Retina (tissue), 1 donor: ENCODE measurements around the gene WHRN.
A peak's percentile ranks its signal among the peaks of the same experiment; 100 is the strongest.

Experiments used
- DNase-seq: peaks from one replicate; pipeline ENCODE4 v3.0.0-alpha.2; 2016

The WHRN gene

DNA sequence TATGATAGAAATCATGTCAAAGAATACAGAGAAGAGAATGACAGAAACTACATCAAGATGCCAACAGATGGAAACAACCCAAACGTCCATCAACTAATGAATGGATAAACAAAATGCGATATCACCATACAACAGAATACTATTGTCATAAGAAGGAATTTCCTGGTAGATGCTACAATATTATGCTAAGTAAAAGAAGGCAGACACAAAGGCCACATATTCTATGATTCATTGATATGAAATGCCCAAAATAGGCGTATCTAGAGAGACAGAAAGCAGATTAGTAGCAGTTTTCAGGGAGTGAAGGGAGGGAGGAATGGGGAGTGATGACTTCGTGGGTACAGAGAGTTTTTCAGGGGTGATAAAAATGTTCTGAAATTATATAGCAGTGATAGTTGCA lies 59.2 kb downstream of the WHRN start:
- DNase-seq, result no peak

DNA sequence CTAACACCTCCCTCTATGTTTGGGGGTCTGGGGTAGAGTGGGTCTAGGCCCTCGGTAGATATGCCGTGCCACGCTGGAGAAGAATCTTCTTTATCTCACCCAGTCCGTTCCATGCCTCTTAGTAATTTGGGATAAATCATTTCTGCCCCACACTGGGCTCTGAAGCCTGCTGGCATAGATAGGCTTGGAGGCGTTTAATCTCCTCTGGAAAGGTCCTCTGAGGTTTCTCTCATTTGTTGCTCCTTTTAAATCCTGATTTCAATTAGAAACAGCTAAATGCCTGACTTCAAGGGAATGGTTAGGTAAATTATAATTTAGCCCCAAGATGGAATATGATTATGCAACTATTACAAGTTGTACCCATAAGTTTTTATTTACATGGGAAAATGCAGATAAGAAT lies 59.7 kb downstream of the WHRN start:
- no peak for DNase-seq

DNA sequence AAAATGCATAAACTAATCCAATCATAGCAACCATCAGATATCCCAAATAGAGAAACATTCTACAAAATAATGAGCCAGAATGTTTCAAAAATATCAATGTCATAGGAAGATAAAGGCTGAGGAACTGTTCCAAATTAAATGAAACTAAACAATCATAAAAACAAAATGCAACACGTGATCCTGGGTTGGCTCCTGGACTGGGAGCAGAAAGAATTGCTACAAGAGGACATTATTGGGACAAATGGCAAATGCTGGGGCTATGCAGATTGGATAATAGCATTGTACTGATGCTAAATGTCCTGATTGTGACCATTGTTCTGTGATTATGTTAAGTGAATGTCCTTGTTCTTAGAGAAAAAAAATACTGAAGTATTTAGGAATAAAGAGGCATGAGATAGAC lies 63.3 kb downstream of the WHRN start:
- DNase-seq, result no peak

DNA sequence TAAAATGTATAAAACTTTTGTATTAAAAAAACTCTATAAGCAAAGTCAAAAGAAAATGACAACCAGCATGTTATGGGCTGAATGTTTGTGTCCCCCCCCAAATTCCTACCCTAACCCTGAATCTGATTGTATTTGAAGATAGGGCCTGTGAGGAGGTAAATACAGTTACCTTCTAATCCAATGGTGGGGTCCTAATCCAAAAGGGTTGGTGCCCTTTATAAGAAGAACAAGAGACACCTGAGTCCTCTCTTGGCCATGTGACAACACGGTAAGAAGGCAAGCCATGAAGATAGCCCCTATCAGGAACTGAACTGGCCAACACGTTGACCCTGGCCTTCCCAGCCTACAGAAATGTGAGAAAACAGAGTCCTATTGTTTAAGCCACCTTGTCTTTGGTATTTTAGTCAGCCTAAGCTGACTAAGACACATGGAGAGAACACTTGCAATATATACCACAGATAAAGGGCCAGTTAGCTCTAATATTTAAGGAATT lies 67.8 kb downstream of the WHRN start:
- no peak for DNase-seq

DNA sequence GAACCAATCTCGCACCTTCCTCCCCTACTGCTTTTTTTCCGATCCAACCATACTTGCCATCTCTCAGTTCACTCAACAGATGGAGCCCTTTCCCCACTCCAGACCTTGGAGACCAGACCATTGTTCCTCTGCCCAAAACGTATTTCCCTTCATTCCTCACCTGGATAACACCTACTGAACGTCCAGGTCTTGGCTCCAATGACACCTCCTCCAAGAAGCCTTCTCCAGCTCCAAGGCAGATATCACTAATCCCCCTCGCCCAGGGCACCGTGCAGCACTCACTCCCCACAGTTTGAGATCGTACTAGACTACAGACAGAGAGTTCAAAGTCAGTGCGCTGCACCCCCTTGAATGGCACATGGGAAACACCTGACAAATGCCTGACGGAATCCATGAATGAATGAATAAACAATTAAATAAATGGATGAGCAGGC lies 70.4 kb downstream of the WHRN start:
- DNase-seq, result peak; percentile 53

DNA sequence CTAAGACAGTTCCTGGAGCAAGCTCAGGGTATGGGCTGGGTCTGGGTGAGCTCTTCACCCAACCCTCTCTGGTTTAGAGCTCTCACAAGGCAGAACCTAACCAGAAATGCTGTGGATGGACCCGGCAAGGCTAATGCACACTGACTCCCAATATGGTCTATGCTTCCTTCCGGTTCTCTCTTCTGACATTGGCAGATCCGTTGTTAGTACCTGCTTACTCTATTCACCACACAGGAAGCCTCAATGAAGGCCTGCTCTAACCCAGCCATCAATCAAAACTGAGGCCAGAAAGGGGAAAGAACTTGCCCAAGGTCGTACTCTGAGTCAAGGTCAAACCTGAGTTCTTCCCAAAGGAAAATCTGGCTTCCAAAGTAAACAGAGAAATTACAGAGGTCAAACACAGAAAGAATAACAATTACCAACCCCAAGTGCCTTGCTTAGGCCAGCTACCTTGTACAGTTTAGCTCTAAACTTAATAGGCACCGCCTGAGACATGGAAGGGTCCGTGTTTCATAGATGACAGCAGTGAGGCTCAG lies 71.5 kb downstream of the WHRN start:
- DNase-seq, result no peak

DNA sequence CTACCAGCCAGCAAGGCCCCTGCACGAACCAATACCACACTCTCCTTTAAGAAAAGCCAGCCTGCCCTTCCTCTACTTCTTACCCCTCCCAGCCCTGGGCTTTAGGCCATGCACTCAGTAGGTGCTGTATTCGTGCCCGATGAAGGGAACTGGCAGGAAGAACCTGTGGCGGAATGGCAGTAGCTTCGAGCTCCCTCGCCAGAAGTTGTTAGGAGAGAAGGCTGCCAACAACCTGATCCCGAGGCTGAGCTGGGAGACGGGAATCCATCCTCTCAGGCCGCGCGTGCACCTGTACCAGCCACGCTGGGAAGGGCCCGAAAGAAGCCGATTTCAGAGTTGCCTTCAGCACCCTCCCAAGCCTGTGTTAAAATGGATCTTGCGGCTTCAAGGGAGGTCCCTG lies 72.2 kb downstream of the WHRN start:
- DNase-seq, result no peak

DNA sequence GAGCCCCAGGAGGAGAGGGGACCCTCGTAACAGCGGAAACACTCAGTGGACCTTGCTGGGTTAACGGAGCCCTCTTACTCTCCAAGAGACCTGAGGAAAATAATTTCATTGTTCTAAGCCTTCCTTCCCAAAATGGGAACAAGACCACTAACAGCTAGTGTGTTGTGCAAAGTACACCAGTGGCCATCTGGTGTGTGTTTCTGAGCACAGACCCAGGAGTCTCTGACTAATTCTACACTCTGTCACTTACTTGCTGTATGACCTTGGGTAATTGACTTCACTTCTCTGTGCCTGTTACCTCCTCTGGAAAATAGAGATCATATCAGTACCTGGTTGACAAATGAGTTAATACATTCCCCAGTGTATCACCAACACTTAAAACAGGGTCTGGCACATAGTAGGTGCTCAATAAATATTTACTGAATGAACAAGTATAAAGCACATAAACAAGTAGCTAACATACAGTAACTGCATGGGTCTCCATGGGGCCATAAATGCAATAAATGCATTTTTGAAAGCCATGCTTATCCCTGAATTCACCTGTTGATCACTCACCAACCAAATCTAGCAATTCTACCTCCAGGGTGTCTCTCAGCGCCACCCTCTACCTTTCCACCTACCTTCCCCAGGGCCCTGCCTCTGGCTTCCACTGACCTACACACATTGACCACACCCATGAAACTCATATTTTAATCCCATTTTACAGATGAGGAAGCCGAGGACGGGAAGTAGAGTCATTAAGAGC lies 72.8 kb downstream of the WHRN start:
- DNase-seq, result no peak

DNA sequence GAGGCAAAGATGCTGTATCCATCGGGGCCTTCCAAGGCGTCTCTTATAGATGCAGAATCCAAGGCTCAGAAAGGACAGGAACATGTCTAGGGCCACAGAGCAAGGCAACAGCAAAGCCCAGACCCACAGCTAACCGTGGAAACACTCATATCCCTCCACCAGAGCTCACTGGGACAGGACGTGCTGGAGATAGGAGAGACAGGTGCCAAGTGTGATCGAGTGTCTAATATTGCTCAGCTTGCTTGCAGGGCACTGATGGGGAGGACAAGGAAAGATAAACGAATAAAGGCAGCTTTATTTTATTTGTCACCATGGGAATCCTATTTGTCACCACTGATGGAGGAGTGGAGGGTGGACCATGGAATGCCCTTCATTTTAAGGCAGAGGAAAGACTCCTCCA lies 73.5 kb downstream of the WHRN start:
- no peak for DNase-seq

DNA sequence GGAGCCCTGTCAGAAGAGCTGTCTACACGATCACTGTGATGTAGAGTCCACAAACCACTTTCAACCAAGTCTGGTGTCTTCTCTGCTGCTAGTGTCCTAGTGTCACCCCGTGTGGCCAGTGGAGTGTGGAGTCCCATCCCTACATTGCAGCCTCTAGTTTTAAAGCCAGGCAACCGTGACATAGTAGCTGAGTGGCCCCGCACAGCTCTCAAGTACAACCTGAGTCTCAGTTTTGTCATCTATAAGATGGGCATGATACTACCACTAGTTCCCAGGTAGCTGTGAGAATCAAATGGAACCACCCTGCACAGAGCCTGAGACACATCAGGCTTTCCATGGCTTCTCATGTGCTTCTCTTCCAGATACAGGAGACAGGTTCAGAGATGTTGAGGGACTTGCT lies 74.3 kb downstream of the WHRN start:
- DNase-seq, result no peak

DNA sequence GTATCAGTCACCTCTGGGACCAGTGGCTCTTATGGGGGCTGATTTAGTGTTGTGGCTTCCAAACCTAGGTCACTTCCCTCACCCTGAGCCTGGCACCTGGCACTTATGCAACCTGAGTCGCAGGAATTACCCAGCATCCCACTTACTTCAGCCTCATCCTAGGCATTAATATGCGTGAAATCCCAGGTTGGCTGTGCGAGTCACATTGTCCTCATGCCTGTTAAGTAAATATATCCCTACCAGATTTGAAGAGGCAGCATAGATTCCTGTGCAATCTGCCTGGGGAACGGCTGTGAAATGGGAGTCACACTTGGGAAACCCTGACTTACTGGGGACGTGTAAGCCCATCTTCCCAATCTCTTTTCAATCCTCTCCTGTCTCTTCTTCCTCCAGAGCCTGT lies 74.8 kb downstream of the WHRN start:
- no peak for DNase-seq

DNA sequence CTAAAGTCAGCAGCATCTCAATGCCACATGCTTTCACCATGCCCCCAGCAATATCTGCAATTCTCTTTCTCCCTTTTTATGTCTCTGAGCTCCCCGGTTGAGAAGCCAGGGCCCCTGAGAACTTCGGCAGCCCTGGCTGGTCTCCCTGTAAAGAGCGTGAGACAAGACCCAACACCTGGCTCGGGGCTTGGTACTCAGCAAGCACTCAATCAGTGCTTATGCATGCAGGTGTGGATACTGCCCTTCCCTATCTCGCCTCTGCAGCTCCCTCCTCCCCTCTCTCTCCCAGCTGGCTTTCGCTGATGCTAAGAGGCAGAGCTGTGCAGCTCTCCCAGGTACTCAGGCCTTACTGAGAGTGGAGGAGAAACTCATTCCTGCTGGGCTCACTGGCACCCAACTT lies 75.8 kb downstream of the WHRN start:
- DNase-seq, result no peak

DNA sequence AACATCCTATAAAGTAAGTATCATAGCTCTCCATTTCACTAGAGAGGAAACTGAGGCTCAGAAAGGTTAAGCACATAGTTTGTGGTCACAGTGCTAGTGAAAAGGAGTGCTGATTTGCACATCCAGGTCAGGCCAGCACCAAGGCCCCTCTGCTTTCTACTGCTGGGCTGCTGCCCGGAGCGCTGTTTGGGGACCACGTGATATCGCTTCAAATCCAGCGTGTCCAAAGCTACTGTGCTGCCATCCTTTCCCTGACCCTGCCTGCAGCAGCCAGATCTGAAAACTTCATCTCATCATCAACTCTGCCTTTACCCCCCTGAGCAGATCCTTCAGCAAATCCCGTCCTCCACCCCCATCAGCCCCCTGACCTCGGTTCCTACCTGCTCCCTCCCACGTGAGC lies 76.8 kb downstream of the WHRN start:
- no peak for DNase-seq

DNA sequence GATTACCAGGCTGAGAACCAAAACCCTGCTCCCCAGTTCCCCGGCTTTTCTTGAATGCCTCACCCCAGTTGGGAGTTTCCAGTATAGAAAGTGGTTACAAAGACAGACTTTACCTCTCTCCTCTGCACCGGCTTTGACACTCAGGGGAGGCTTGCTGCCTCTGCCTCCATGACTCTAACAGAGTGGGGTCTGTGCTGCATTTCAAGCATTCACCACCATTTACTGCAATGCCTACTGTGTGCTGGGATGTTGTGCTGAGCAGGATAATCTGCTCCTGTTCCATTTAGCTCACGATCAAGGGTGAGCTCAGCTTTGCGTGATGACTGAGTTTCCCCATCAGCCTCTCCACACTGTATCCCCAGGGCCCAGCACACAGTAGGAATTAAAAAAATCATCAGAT lies 77.6 kb downstream of the WHRN start:
- DNase-seq, result no peak

DNA sequence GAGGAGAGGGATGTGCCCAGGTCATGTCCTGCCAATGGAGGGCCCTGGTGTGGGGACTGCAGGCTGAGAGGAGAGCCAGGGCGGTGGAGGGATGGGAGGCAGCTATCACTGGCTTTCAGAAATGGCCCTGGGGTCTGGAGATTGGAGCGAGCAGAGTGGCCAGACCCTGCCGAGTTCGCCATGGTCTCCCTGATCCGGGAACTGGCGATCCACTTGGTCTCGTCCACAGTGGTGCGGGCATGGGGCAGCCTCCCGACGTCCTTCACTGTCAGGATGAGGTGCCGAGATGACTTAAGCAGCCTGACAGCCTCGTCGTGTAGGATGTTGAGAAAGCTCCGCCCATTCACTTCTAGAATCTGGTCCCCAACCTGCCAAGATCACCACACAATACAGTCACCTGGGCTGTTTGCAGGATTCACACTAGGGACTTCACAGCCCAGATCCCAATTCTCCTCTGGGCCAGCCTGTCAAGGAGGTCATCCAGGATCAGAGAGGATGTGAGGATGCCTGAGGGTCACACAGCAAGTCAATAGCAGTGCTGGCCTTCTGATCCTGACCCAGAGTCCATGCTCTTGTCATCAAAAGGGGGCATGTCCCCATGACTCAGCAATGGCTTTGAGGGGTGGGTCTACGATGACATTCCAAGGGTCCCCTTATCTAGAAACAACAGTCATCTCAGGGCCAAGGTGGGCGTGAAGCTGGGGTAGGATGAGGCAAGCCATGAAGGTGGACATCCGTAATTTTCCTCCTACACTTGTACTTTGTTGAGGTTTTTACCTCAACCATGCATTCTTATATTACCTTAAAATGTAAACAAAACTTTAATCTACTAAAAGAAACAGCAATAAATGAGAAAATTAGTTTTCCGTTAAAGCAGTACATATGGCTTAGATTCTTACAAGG lies 79.0 kb downstream of the WHRN start:
- no peak for DNase-seq

DNA sequence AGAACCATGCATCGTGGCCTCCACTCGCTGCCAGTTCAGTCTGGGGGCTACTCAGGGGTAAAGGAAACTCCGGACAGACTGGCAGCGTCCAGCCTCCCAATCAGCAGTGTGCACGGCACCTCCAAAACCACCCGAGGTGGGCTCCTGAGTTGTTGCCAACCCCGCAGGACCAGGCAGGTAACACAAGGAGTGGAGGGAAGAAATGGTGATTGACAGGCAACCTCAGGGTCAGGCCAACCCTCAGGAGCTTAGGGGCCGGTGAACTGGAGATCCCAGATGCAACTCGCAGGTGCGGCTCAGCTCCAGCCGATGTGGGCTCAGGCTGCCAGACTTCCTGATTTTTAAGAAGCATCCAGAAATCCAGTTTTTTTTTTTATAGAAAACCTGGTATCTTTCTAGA lies 80.1 kb downstream of the WHRN start:
- DNase-seq, result no peak

DNA sequence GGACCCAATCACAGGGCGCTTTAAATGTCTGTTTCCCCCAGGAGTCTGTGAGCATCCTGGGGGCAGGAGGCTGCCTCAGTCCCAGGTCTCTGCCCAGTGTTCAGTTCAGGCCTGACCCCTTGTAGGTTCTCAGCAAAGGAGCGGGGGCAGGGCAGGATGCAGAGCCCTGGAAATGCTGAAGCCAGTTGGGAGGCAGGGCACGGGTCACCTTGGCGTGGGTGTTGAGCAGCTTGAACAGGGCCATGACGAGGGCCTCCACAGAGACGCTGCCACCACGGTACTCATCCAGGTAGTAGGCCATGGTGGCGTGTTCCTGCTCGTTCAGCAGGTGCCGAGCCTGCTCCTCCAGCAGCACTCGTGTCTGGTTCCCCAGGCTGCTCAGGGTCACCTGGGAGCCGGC lies 81.1 kb downstream of the WHRN start:
- no peak for DNase-seq

DNA sequence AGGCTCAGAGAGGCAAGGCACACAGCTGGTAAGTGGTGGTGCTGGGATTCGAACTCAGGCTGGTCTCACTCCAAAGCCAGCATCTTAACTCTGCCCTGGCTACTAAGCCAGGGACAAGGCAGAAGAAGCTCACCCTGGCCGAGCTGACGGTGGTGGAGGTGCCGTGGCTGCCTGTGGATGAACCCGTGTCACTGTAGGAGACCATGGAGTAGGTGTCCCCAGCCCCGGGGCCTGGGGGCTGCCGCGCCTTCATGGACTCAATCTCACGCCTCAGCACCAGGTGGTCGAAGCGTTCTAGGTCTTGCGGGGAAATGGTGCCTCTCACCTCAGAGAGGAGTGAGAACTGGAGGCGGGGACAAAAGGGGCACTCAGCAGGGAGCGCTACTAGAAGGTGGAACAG lies 82.1 kb downstream of the WHRN start:
- no peak for DNase-seq

DNA sequence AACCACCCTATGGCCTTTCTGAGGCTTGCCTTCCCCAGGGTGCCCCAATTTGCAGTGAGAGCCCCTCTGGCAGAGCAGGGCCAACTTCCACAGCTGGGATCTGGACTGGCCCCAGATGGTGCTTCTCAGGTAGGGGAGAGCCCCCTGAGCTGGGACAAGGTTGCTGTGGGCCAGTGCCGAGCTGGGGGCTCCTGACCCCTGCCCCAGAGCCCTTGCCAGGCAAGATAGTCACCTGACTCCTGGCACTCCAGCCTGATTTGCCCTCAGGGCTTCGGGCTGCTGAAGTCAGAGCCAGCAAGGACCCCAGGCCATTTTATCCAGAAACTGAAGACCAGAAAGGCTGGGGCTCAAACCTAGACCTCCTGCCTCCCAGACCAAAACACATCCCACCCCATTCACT lies 84.1 kb downstream of the WHRN start:
- DNase-seq, result no peak

DNA sequence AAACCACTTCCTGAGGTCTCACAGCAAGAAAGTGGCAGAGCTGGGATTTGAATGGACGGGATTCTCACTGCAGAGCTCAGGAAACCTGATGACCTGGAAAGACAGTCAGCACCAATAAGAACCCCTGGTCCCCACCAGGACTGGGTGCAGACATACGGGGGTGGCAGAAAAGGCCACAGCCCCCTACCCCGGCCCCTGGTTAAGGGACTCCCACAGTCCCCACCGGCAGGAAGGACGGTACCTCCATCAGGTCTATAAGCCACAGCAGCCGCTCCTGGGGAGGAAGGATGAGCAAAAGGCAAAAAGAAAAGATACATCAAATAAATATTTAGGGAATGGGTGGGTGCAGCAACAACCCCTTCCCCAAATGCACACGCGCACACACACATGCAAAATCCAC lies 85.5 kb downstream of the WHRN start:
- DNase-seq, result no peak

DNA sequence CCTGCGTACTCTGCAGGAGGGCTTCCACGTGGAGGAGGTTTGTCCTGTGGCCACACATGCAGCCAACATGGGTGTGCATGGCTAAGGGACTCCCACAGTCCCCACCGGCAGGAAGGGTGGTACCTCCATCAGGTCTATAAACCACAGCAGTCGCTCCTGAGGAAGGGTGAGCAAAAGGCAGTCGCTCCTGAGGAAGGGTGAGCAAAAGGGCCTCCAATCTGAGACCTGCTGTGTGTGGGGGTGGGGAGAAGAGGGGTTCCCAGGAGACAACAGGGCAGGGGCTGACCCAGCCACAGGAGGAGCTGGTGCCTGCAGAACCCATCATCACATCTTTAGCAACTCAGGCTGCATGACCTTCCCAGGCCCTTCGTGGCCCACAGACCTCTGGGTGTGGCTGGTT lies 87.2 kb downstream of the WHRN start:
- no peak for DNase-seq

DNA sequence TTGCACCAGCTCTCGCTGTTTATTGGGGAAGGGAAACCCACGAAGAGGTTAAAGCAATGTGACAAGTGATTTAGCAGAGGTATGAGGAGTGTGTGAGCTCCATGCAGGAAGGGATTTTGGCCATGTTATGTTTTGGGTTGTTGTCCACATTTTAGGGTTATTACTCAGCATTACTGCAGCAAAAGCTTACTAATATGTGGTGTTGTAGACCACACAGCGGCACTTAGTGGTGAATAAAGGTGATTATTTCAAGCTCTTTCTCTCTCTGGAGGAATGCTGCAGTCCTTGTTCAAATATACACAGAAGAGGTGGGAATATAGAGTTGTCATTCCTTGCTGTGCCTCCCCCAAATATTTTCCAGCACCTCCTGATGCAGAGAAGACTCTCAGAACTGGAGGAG lies 87.8 kb downstream of the WHRN start:
- DNase-seq, result no peak

DNA sequence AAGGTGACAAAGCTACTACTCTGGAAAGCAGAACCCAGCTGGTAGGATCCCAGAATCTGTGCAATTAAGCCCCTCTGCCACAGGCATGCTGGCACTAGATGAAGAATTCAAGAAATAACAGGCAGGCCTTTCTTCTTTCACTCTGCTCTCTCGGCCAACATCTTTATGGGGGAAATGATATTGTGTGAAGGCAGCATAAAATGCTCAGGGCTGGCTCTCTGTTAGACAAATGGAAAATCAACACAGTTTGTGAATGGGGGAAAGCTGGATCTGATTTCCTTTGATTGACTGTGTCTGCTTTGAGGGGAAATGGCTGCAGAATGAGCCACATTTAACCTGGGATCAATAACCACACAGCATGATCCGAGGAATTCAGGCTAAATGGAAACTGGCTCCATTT lies 88.4 kb downstream of the WHRN start:
- DNase-seq, result no peak

DNA sequence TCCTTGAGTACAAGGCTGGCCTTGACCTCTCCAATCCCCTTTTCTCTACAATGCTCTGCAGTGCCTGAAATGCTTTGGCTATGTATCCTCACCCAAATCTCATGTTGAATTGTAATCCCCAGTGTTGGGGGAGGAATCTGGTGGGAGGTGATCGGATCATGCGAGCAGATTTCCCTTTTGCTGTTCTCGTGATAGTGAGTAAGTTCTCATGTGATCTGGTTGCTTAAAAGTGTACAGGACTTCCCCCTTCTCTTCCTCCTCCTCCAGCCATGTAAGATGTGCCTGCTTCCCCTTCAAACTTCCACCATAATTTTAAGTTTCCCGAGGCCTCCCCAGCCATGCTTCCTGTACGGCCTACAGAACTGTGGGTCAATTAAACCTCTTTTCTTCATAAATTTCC lies 89.0 kb downstream of the WHRN start:
- DNase-seq, result no peak
